Stimulated activated naive CD8-positive, alpha-beta T cell treated with anti-CD3 and anti-CD28 coated beads, Interleukin-15, Interleukin-2, amounts not matched to agents 100 ng/mL and 50 ng/mL, for 24 hours (primary cell): ENCODE data around the gene CA12.
"Not testable (repeated sequence)": the region's sequence is repeated elsewhere in the genome, so short reads cannot be mapped to it uniquely, and the experiment has no call there.

Experiments
- H3K27ac Mint-ChIP-seq: one replicate; pipeline ENCODE4 v1.8.0; 2021; ENCODE audit warnings: mild to moderate bottlenecking, mixed read lengths
- H3K27me3 Mint-ChIP-seq: one replicate; pipeline ENCODE4 v1.8.0; 2021; ENCODE audit warnings: mixed read lengths
- H3K36me3 Mint-ChIP-seq: one replicate; pipeline ENCODE4 v1.8.0; 2021; ENCODE audit warnings: low read depth, mixed read lengths
- H3K4me1 Mint-ChIP-seq: one replicate; pipeline ENCODE4 v1.8.0; 2021; ENCODE audit warnings: low read depth, mixed read lengths
- H3K4me3 Mint-ChIP-seq: one replicate; pipeline ENCODE4 v1.8.0; 2021; ENCODE audit warnings: mild to moderate bottlenecking, mixed read lengths
- H3K9me3 Mint-ChIP-seq: one replicate; pipeline ENCODE4 v1.8.0; 2021; ENCODE audit warnings: mixed read lengths

Gene CA12

GRCh38 chr15:63381301-63382204 lies at the start of gene CA12:
TSS of gene CA12 (minus strand) at chr15:63381846. CDS start at chr15:63381720, 126 bp downstream.
- H3K27me3 Mint-ChIP-seq: peaks cover 77% of the 10 kb centered on the region
- no peak within 1 kb of the TSS for H3K27ac Mint-ChIP-seq
- no peaks in the 10 kb centered on the region for H3K9me3 Mint-ChIP-seq
- peaks cover 32% of the 10 kb centered on the region for H3K4me1 Mint-ChIP-seq
- no peaks in the 10 kb centered on the region for H3K36me3 Mint-ChIP-seq
- peak within 1 kb of the TSS; percentile 78 for H3K4me3 Mint-ChIP-seq

- Mint-ChIP-seq H3K27me3 (no peaks in the 10 kb centered on the region), H3K36me3 (no peaks in the 10 kb centered on the region), H3K4me1 (no peaks in the 10 kb centered on the region), H3K27ac (no peak overlapping the region), H3K4me3 (no peak overlapping the region), H3K9me3 (no peaks in the 10 kb centered on the region)
Measured at GRCh38 chr15:63430766-63431451, 49.3 kb upstream of the CA12 start.

- no peak overlapping the region for H3K27ac Mint-ChIP-seq
- H3K4me3 Mint-ChIP-seq: no peak overlapping the region
- H3K9me3 Mint-ChIP-seq: no peaks in the 10 kb centered on the region
- no peaks in the 10 kb centered on the region for H3K36me3 Mint-ChIP-seq
- H3K27me3 Mint-ChIP-seq: no peaks in the 10 kb centered on the region
- no peaks in the 10 kb centered on the region for H3K4me1 Mint-ChIP-seq
Measured at GRCh38 chr15:63426552-63426951, 44.9 kb upstream of the CA12 start.

- no peaks in the 10 kb centered on the region for H3K27me3 Mint-ChIP-seq
- no peaks in the 10 kb centered on the region for H3K9me3 Mint-ChIP-seq
- H3K36me3 Mint-ChIP-seq: no peaks in the 10 kb centered on the region
- H3K4me3 Mint-ChIP-seq: no peak overlapping the region
- no peaks in the 10 kb centered on the region for H3K4me1 Mint-ChIP-seq
- no peak overlapping the region for H3K27ac Mint-ChIP-seq
Measured at GRCh38 chr15:63425426-63425985, 43.9 kb upstream of the CA12 start.

GRCh38 chr15:63422891-63423590 lies 41.4 kb upstream of the CA12 start:
- H3K4me3 Mint-ChIP-seq: no peak overlapping the region
- no peaks in the 10 kb centered on the region for H3K27me3 Mint-ChIP-seq
- no peaks in the 10 kb centered on the region for H3K36me3 Mint-ChIP-seq
- H3K9me3 Mint-ChIP-seq: no peaks in the 10 kb centered on the region
- H3K27ac Mint-ChIP-seq: no peak overlapping the region
- H3K4me1 Mint-ChIP-seq: no peaks in the 10 kb centered on the region

- H3K36me3 Mint-ChIP-seq: no peaks in the 10 kb centered on the region
- no peak overlapping the region for H3K4me3 Mint-ChIP-seq
- no peaks in the 10 kb centered on the region for H3K4me1 Mint-ChIP-seq
- no peak overlapping the region for H3K27ac Mint-ChIP-seq
- no peaks in the 10 kb centered on the region for H3K27me3 Mint-ChIP-seq
- no peaks in the 10 kb centered on the region for H3K9me3 Mint-ChIP-seq
Measured at GRCh38 chr15:63421433-63421832, 39.8 kb upstream of the CA12 start.

- no peak overlapping the region for H3K4me3 Mint-ChIP-seq
- H3K4me1 Mint-ChIP-seq: no peaks in the 10 kb centered on the region
- no peaks in the 10 kb centered on the region for H3K27me3 Mint-ChIP-seq
- H3K27ac Mint-ChIP-seq: no peak overlapping the region
- no peaks in the 10 kb centered on the region for H3K36me3 Mint-ChIP-seq
- H3K9me3 Mint-ChIP-seq: no peaks in the 10 kb centered on the region
Measured at GRCh38 chr15:63420333-63420747, 38.7 kb upstream of the CA12 start.

- Mint-ChIP-seq H3K9me3 (no peaks in the 10 kb centered on the region), H3K36me3 (no peaks in the 10 kb centered on the region), H3K27ac (no peak overlapping the region), H3K4me1 (no peaks in the 10 kb centered on the region), H3K27me3 (no peaks in the 10 kb centered on the region), H3K4me3 (no peak overlapping the region)
Measured at GRCh38 chr15:63418811-63419210, 37.2 kb upstream of the CA12 start.

GRCh38 chr15:63417721-63418120 lies 36.1 kb upstream of the CA12 start:
- H3K4me3 Mint-ChIP-seq: no peak overlapping the region
- no peaks in the 10 kb centered on the region for H3K9me3 Mint-ChIP-seq
- no peak overlapping the region for H3K27ac Mint-ChIP-seq
- no peaks in the 10 kb centered on the region for H3K27me3 Mint-ChIP-seq
- H3K4me1 Mint-ChIP-seq: no peaks in the 10 kb centered on the region
- H3K36me3 Mint-ChIP-seq: no peaks in the 10 kb centered on the region

GRCh38 chr15:63417274-63417673 lies 35.6 kb upstream of the CA12 start:
- H3K9me3 Mint-ChIP-seq, H3K4me1 Mint-ChIP-seq, H3K27me3 Mint-ChIP-seq, H3K36me3 Mint-ChIP-seq, H3K27ac Mint-ChIP-seq, H3K4me3 Mint-ChIP-seq: not testable (repeated sequence)

DNA sequence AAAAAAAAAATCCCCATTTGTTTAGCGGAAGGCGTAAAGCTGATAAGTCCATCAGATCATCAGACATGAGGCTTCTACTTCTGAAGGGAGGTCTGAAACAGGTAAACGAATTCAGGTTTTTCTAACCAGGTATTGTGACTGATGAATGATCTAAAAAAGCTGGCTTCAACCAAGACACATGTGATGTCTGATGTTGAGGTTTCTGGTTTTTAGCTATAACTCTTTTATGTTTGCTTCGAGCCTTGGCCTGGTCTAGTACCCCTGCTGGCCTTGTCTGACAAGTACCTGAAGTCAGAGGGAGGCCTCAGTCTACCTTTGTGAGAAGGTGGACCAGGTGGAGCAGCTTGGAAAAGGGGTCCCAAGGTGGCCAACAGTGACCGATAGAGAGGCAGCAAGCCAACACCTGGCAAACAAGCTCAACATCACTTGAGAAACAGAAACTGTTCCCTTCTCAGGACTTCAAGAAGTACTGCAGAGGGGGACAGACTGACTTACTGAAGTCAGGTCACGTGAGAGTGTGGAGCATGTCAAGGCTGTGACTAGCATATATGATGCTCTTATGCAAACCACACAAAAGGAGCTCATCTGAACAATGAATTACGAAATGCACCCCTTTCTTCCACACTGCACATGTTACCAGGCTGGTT lies 33.0 kb upstream of the CA12 start:
- Mint-ChIP-seq H3K36me3 (no peaks in the 10 kb centered on the region), H3K4me1 (no peaks in the 10 kb centered on the region), H3K27ac (no peak overlapping the region), H3K4me3 (no peak overlapping the region), H3K9me3 (no peaks in the 10 kb centered on the region), H3K27me3 (no peaks in the 10 kb centered on the region)

DNA sequence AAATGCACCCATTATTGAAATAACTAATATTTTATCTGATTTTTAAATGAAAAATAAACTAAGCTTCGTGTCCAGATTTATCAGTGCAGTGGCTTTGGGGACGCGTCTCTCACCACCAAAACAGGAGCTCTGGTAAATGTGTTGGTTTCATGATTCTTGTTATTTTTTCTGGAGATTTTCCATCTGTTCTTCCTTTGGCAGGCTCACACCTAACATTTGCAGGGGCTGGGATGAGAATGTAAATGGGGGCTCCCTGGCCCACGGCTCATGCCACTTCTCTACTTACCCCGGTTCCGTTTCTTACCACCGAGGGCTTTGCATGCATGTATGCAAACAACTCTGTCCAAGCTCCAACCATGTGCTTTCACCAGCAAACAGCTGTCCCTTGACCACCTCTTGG lies 30.9 kb upstream of the CA12 start:
- Mint-ChIP-seq H3K27ac (no peak overlapping the region), H3K4me3 (no peak overlapping the region), H3K36me3 (no peaks in the 10 kb centered on the region), H3K9me3 (no peaks in the 10 kb centered on the region), H3K4me1 (no peaks in the 10 kb centered on the region), H3K27me3 (no peaks in the 10 kb centered on the region)

GRCh38 chr15:63411866-63412265 lies 30.2 kb upstream of the CA12 start:
- Mint-ChIP-seq H3K27me3 (no peaks in the 10 kb centered on the region), H3K36me3 (no peaks in the 10 kb centered on the region), H3K27ac (no peak overlapping the region), H3K4me1 (no peaks in the 10 kb centered on the region), H3K4me3 (no peak overlapping the region), H3K9me3 (no peaks in the 10 kb centered on the region)

DNA sequence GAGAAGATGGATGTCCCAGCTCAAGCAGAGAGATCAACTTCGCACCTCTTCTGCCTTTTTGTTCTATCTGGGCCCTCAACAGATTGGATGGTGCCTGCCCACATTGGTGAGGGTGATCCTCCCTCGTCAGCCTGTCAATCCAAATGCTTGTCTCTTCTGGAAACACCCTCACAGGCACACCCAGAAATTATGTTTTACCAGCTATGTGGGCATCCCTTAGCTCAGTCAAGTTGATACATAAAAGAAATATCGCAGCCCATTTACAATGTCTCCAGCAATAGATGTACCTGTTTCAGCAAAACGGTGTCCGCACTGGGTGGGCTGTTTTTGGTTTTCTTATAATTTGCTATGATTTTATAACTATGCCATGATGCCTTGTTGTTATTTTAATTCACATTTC lies 27.5 kb upstream of the CA12 start:
- H3K9me3 Mint-ChIP-seq: no peaks in the 10 kb centered on the region
- peaks cover 15% of the 10 kb centered on the region for H3K4me1 Mint-ChIP-seq
- H3K27ac Mint-ChIP-seq: no peak overlapping the region

More for the DNA sequence above, 27.5 kb upstream of the CA12 start:
- H3K36me3 Mint-ChIP-seq: no peaks in the 10 kb centered on the region
- H3K4me3 Mint-ChIP-seq: no peak overlapping the region
- no peaks in the 10 kb centered on the region for H3K27me3 Mint-ChIP-seq
